ENCODE data around the gene CAMK2A. TPM values are rescaled to one million over a fixed set of nuclear protein-coding genes. Genes with fewer than 3 reads are reported as not detected.
A peak's percentile ranks its signal among the peaks of the same experiment; 100 is the strongest.

The CAMK2A gene
- total and polyA plus RNA-seq, 4 donors: under 0.01 TPM; not detected in 3

DNA sequence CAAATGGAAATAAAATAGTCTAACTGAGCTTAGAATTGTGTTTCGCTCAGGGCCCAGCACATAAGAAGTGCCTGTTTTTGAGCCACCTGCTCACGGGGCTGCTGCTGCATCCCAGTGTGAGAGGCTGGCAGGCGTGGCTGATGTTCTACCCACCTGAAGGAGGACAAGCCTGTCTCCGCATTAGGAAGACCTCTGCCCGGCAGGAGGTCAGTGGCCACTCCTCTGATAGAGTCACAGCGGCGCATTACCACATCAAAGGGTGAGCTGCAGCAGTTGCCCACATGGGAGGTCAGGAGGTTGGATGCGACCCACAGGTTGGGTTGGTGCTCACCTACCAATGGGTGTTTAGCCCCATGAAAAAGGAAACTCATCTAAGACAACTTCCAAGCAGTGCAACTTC is 103.4 kb downstream of the CAMK2A start:
- H3K36me3 ChIP-seq (ENCODE audit: control insufficient read depth in 4 of 4, insufficient read depth in 3 of 4, low read depth in 1 of 4, low read length in 3 of 4): no peaks in the 10 kb centered on the region

DNA sequence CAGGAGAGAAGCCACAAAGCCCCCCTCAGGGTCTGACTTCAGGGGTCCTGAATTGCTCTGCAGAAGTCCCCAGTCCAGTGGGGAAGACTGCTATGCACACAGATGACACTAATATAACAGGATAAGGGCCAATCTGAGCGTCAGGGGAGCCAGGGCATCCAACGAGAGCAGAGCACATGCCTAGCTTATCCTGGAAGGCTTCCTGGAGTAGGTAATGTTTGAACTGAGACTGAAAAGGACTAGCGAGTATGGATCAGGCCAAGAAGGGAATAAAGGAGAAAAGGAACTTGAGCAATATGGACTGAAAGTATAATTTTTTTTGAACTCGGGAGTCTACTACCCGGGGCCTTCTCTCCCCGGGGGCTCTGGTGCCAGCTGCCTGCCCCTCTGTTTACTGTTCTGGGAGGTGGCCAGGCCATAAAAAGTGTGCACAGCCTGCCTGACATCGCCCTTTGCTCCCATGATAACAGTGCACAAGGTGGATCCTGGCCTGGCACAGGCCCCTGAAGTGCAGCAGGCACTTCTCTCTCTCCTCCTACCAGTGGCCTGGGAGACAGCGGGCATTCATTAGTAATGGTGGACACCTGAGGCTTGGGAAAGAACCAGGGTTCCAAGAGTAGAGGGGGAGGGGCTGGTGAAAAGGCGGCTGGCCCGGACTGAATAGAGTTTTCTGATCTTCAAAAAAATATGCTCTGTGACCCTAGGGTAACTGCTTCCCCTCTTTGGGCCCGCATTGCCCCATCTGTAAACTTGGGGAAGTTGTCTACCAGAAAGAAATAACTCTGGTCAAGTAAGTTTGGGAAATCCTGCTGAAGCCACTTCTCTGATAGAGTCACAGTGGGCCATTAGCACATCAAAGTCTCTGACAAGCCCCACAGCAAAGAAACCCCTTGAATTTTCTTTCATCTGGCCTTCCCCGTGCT is 104.3 kb downstream of the CAMK2A start:
- Histone ChIP-seq H3K9ac (ENCODE audit: low read depth in 1 of 2, low read length in 2 of 2) (no peak overlapping the region), H3K9me3 (ENCODE audit: control insufficient read depth in 4 of 4, low read length in 3 of 4) (no peaks in the 10 kb centered on the region), H3K36me3 (ENCODE audit: control insufficient read depth in 4 of 4, insufficient read depth in 3 of 4, low read depth in 1 of 4, low read length in 3 of 4) (no peaks in the 10 kb centered on the region), H3K27me3 (ENCODE audit: control insufficient read depth in 4 of 4, insufficient read depth in 4 of 4, low read length in 3 of 4) (peaks cover 0 to 5% (median 0%) of the 10 kb centered on the region in 4 donors), H3K4me1 (ENCODE audit: control insufficient read depth in 4 of 4, insufficient read depth in 4 of 4, low read length in 3 of 4) (peaks cover 8 to 32% (median 17%) of the 10 kb centered on the region in 4 donors), H3K4me3 (ENCODE audit: low read depth in 1 of 3, low read length in 3 of 3) (no peak overlapping the region), H3K27ac (ENCODE audit: low read depth in 1 of 2, low read length in 2 of 2) (peak overlapping the region in 1 of 2 donors; percentile 38)
- no peak for DNase-seq (ENCODE audit: low spot score)
- TF ChIP-seq FOXA2 (IDR thresholded peaks at IDR 0.05) (peak; percentile 44), GABPA (IDR thresholded peaks at IDR 0.05 in 1 of 2, conservative IDR thresholded peaks at IDR 0.05 in 1 of 2) (no peak), EGR1 (IDR thresholded peaks at IDR 0.05; ENCODE audit: low read depth in 2 of 2) (no peak), HNF4G (IDR thresholded peaks at IDR 0.05) (peak; percentile 85), YY1 (IDR thresholded peaks at IDR 0.05) (peak; percentile 85), HNF4A (conservative IDR thresholded peaks at IDR 0.05) (peak; percentile 93 to 95), RAD21 (IDR thresholded peaks at IDR 0.05) (peak in 1 of 2 donors; percentile 29), JUND (IDR thresholded peaks at IDR 0.05) (no peak), RXRA (IDR thresholded peaks at IDR 0.05) (peak; percentile 61 to 76), FOXA1 (IDR thresholded peaks at IDR 0.05) (peak; percentile 56), SP1 (IDR thresholded peaks at IDR 0.05) (peak; percentile 96), TAF1 (conservative IDR thresholded peaks at IDR 0.05) (no peak), NR2F2 (IDR thresholded peaks at IDR 0.05) (no peak)
- TF ChIP-seq, protein P1, sequence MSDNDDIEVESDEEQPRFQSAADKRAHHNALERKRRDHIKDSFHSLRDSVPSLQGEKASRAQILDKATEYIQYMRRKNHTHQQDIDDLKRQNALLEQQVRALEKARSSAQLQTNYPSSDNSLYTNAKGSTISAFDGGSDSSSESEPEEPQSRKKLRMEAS (IDR thresholded peaks at IDR 0.05): peak; percentile 65
- TF ChIP-seq, protein P2, sequence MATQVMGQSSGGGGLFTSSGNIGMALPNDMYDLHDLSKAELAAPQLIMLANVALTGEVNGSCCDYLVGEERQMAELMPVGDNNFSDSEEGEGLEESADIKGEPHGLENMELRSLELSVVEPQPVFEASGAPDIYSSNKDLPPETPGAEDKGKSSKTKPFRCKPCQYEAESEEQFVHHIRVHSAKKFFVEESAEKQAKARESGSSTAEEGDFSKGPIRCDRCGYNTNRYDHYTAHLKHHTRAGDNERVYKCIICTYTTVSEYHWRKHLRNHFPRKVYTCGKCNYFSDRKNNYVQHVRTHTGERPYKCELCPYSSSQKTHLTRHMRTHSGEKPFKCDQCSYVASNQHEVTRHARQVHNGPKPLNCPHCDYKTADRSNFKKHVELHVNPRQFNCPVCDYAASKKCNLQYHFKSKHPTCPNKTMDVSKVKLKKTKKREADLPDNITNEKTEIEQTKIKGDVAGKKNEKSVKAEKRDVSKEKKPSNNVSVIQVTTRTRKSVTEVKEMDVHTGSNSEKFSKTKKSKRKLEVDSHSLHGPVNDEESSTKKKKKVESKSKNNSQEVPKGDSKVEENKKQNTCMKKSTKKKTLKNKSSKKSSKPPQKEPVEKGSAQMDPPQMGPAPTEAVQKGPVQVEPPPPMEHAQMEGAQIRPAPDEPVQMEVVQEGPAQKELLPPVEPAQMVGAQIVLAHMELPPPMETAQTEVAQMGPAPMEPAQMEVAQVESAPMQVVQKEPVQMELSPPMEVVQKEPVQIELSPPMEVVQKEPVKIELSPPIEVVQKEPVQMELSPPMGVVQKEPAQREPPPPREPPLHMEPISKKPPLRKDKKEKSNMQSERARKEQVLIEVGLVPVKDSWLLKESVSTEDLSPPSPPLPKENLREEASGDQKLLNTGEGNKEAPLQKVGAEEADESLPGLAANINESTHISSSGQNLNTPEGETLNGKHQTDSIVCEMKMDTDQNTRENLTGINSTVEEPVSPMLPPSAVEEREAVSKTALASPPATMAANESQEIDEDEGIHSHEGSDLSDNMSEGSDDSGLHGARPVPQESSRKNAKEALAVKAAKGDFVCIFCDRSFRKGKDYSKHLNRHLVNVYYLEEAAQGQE (IDR thresholded peaks at IDR 0.05): peak; percentile 57
- TF ChIP-seq, protein P3, sequence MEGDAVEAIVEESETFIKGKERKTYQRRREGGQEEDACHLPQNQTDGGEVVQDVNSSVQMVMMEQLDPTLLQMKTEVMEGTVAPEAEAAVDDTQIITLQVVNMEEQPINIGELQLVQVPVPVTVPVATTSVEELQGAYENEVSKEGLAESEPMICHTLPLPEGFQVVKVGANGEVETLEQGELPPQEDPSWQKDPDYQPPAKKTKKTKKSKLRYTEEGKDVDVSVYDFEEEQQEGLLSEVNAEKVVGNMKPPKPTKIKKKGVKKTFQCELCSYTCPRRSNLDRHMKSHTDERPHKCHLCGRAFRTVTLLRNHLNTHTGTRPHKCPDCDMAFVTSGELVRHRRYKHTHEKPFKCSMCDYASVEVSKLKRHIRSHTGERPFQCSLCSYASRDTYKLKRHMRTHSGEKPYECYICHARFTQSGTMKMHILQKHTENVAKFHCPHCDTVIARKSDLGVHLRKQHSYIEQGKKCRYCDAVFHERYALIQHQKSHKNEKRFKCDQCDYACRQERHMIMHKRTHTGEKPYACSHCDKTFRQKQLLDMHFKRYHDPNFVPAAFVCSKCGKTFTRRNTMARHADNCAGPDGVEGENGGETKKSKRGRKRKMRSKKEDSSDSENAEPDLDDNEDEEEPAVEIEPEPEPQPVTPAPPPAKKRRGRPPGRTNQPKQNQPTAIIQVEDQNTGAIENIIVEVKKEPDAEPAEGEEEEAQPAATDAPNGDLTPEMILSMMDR (IDR thresholded peaks at IDR 0.05; ENCODE audit: low read depth, low read length, missing input control): no peak
- TF ChIP-seq, protein P4, sequence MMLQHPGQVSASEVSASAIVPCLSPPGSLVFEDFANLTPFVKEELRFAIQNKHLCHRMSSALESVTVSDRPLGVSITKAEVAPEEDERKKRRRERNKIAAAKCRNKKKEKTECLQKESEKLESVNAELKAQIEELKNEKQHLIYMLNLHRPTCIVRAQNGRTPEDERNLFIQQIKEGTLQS (IDR thresholded peaks at IDR 0.05): no peak
- TF ChIP-seq, protein P5, sequence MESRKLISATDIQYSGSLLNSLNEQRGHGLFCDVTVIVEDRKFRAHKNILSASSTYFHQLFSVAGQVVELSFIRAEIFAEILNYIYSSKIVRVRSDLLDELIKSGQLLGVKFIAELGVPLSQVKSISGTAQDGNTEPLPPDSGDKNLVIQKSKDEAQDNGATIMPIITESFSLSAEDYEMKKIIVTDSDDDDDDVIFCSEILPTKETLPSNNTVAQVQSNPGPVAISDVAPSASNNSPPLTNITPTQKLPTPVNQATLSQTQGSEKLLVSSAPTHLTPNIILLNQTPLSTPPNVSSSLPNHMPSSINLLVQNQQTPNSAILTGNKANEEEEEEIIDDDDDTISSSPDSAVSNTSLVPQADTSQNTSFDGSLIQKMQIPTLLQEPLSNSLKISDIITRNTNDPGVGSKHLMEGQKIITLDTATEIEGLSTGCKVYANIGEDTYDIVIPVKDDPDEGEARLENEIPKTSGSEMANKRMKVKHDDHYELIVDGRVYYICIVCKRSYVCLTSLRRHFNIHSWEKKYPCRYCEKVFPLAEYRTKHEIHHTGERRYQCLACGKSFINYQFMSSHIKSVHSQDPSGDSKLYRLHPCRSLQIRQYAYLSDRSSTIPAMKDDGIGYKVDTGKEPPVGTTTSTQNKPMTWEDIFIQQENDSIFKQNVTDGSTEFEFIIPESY (IDR thresholded peaks at IDR 0.05): no peak
- 41% methylated on average over 12 of the region's 12 CpGs for WGBS

More for the DNA sequence above, 103.4 kb downstream of the CAMK2A start:
- peaks cover 8 to 28% (median 17%) of the 10 kb centered on the region in 4 donors for H3K4me1 ChIP-seq (ENCODE audit: control insufficient read depth in 4 of 4, insufficient read depth in 4 of 4, low read length in 3 of 4)
- H3K27ac ChIP-seq (ENCODE audit: low read depth in 1 of 2, low read length in 2 of 2): no peak overlapping the region
- TF ChIP-seq TAF1 (conservative IDR thresholded peaks at IDR 0.05): no peak
- no peak overlapping the region for H3K9ac ChIP-seq (ENCODE audit: low read depth in 1 of 2, low read length in 2 of 2)
- peaks cover 0 to 5% (median 0%) of the 10 kb centered on the region in 4 donors for H3K27me3 ChIP-seq (ENCODE audit: control insufficient read depth in 4 of 4, insufficient read depth in 4 of 4, low read length in 3 of 4)
- no peaks in the 10 kb centered on the region for H3K9me3 ChIP-seq (ENCODE audit: control insufficient read depth in 4 of 4, low read length in 3 of 4)
- no peak overlapping the region for H3K4me3 ChIP-seq (ENCODE audit: low read depth in 1 of 3, low read length in 3 of 3)
- WGBS: 74% methylated on average over 8 of the region's 8 CpGs
- no peak for DNase-seq (ENCODE audit: low spot score)
